ENCODE data around the gene UNC5A.

UNC5A gene

GRCh38 chr5:176810081-176810597, at the start of gene UNC5A:
UNC5A (plus strand) TSS chr5:176810559; CDS start chr5:176810751, 192 bp downstream.
- peak; percentile 68 for DNase-seq (ENCODE audit: low spot score)

GRCh38 chr5:176761755-176762154, 48.6 kb upstream of the UNC5A start:
- no peak for DNase-seq (ENCODE audit: low spot score)

- no peak for DNase-seq (ENCODE audit: low spot score)
Measured at GRCh38 chr5:176762489-176762888, 47.9 kb upstream of the UNC5A start.

GRCh38 chr5:176765687-176766086, 44.7 kb upstream of the UNC5A start:
- no peak for DNase-seq (ENCODE audit: low spot score)

GRCh38 chr5:176768174-176768970, 42.0 kb upstream of the UNC5A start:
- no peak for DNase-seq (ENCODE audit: low spot score)

GRCh38 chr5:176769911-176770310, 40.4 kb upstream of the UNC5A start:
- no peak for DNase-seq (ENCODE audit: low spot score)

GRCh38 chr5:176770431-176770830, 39.9 kb upstream of the UNC5A start:
- no peak for DNase-seq (ENCODE audit: low spot score)

GRCh38 chr5:176771102-176771845, 39.1 kb upstream of the UNC5A start:
- no peak for DNase-seq (ENCODE audit: low spot score)

- no peak for DNase-seq (ENCODE audit: low spot score)
Measured at GRCh38 chr5:176772271-176773210, 37.8 kb upstream of the UNC5A start.

- no peak for DNase-seq (ENCODE audit: low spot score)
Measured at GRCh38 chr5:176773408-176774035, 36.8 kb upstream of the UNC5A start.

GRCh38 chr5:176774216-176775171, 35.9 kb upstream of the UNC5A start:
- DNase-seq (ENCODE audit: low spot score), result no peak

GRCh38 chr5:176775409-176775808, 35.0 kb upstream of the UNC5A start:
- no peak for DNase-seq (ENCODE audit: low spot score)

GRCh38 chr5:176776141-176776865, 34.1 kb upstream of the UNC5A start:
- DNase-seq (ENCODE audit: low spot score), result no peak

GRCh38 chr5:176776916-176777315, 33.4 kb upstream of the UNC5A start:
- DNase-seq (ENCODE audit: low spot score), result no peak

- DNase-seq (ENCODE audit: low spot score), result no peak
Measured at GRCh38 chr5:176778921-176779465, 31.4 kb upstream of the UNC5A start.

GRCh38 chr5:176779537-176779936, 30.8 kb upstream of the UNC5A start:
- no peak for DNase-seq (ENCODE audit: low spot score)

- no peak for DNase-seq (ENCODE audit: low spot score)
Measured at GRCh38 chr5:176780176-176781053, 29.9 kb upstream of the UNC5A start.

GRCh38 chr5:176781054-176781375, 29.3 kb upstream of the UNC5A start:
- DNase-seq (ENCODE audit: low spot score), result no peak

Data from GM03348 (cell line).